Activated T-helper 1 cell treated with anti-CD3 and anti-CD28 coated beads, Interleukin-2, amount 50 U/mL, for 16 hours (primary cell): Measurements from ENCODE around the gene UNC45A.
"Not testable (repeated sequence)": the region's sequence is repeated elsewhere in the genome, so short reads cannot be mapped to it uniquely, and the experiment has no call there.

Experiments
- DNase-seq, 2 donors: peaks; one replicate each; pipeline ENCODE4 v3.0.0-alpha.2; 2020; ENCODE audit warnings: low read depth in 1 of 2, low spot score in 1 of 2

Gene UNC45A

DNA sequence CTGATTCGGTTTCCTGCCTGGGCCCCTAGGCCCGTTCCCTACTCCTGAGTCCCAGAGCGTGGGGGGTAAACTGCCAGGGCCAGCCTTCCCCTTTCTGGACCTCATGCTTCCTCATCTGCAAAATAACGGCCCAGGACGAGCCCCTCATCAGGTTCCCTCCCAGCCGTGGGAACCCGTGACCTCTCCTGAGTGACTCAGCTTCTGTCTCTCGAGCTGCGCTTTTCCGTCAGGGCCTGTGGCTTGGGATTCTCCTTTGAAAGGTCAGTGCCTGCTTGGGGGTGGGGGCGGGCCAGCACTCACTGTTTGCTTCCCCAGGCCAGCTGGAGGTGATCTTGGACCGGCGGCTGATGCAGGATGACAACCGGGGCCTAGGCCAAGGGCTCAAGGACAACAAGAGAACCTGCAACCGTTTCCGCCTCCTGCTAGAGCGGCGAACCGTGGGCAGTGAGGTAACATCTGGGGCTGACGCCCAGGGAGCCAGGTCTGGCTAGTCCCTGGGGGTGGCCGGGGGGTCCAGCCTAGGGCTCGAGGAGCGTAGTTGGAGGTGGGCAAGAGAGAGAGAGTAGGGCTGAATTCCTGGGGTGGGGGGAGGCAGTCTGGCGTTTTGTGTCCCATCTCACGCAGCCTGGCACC, 19.2 kb upstream of the UNC45A start:
- no peak for DNase-seq

DNA sequence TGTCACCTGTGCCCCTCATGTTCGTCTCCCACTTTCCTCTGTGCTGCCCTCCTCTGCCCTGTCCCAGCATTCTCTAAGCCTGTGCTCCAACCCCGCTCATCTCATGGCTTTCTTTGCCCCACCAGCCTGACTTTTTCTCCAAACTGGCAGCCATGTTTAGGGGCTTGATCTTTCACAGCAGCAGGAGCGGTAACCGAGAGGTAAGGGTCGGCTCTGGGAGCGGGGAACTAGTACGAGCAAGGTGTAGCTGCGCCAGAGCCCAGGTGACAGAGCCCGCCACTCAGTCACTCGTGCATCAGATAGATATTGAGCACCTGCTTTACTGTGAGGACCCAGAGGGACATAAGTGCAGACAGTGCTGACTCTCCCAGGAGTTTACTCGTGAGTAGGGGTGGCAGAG, 18.6 kb upstream of the UNC45A start:
- DNase-seq = no peak

DNA sequence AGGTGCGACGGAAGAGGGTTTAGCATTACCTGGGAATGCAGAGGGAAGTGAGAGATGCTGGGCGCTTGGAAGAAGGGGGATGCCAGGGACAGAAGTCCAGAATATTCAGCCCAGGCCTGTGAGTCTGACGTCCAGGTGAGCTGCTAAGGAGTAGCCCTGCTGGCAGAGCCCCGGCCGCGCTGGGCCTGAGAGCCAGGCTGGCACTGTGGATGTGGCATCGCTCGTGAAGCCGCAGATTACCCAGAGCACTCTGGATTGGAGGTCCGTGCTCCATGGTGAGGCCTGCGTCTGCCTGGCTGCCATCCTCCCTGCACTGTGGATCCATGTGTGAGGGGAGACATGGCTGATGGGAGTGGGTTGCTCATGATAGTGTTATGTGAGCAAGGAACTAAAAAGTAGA, 17.5 kb upstream of the UNC45A start:
- DNase-seq = no peak

DNA sequence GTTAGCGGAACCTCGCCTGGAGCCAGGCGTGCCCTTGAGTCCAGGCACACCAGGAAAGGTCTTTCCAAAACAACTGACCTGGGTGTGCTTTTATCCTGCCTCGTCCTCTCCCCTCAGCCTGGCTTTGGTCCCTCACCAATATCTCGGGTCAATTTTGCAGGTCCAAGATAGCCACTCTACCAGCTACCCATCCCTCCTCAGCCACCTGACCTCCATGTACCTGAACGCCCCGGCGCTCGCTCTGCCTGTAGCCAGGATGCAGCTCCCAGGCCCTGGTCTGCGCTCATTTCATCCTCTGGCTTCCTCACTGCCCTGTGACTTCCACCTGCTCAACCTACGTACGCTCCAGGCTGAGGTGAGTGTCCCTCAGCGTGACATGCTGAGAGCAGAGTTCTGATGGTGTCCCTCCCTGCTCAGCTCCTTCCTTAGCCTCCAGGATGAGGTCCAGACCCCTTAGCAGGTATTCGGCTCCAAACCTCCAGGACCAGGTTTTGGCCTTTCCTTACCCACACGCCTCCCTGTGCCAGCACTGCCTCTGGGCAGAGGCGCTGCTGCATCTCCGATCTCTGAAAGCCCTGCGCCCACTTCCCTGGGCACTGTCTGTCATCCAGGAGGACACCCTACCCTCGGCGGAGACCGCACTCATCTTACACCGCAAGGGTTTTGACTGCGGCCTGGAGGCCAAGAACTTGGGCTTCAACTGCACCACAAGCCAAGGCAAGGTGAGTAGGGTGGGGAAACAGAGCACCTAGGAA, 16.9 kb upstream of the UNC45A start:
- no peak for DNase-seq

DNA sequence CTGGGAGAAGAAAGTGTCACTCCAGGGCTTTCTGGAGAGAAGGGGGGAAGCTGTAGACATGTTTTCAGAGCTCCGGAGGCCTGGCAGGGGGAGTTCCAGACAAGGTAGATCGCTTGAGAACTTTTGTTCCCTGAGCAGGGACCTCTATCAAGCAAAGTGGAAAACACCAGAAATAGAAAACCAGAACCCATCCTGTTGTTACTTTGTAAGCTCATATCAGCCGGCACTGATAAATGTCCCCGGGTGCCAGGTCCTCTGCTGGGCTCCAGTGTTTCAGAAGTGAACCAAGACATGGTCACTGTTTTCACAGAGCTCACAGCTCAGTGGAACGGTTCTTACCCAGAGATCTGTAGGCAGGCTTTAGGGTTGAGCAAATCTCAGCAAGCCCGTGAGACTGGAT, 16.2 kb upstream of the UNC45A start:
- DNase-seq = no peak

DNA sequence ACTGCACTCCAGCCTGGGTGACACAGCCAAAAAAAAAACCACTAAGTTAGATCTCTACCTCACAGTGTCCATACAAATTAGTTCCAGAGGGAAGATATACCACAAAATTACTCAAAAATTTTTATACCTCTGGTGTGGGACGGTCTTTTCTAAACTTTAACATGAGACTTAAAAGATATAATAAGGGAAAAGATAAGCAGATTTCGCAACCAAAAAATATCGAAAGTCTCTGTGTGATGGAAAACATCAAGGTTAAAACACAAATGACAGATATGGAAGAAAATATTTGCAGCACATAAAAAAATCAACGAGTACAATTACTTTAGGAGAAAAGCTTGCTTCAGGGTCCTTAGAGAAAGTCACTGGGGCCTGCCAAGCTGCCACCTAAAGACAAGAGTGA, 13.2 kb upstream of the UNC45A start:
- DNase-seq = no peak

DNA sequence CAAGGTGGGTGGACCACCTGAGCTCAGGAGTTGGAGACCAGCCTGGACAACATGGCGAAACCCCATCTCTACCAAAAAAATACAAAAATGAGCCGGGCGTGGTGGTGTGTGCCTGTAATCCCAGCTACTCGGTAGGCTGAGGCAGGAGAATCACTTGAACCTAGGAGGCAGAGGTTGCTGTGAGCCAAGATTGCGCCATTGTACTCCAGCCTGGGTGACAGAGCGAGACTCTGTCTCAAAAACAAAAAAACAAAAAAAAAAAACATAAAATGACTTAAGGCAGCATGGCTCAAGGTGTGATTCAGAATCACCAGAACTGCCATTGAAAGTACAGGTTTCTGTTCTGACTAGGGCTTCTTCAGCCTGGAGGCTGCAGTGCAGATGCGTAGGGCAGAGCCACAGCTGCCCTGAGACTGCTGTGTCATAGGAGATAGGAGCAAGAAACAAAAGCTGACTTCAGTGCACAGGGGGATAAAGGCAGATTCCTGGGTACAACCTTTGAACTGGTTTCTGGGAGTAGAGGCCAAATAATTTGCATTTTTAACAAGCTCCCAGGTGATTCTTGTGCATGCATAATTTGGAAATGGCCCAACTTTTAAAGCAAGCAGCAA, 12.3 kb upstream of the UNC45A start:
- DNase-seq = not testable (repeated sequence)

DNA sequence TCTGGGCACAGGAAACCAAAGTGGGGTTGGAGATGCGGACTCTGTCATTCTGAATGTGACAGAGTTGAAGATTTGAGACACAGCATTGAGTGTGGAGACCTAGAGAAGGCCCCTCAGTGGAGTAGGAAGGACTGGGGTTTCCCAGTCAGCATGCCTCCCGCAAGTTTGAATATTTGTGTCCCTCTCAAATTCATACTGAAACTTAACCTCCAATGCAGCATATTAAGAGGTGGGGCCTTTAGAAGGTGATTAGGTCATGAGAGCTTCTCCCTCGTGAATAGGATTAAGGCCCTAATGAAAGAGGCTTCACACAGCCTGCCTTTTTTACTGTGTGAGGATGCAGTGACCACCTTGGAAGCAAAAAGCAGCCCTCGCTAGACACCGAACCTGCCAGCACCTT, 10.7 kb upstream of the UNC45A start:
- no peak for DNase-seq

DNA sequence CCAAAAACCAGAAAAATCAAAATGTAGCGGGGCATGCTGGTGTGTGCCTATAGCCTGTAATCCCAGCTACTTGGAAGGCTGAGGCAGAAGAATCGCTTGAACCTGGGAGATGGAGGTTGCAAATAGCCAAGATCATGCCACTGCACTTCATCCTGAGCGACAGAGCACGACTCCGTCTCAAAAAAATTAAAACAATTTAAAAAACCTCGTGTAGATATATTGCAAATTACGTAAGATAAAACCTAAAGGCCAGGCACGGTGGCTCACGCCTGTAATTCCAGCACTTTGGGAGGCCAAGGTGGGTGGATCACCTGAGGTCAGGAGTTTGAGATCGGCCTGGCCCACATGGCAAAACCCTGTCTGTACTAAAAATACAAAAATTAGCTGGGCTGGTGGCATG, 8.3 kb upstream of the UNC45A start:
- DNase-seq = not testable (repeated sequence)

DNA sequence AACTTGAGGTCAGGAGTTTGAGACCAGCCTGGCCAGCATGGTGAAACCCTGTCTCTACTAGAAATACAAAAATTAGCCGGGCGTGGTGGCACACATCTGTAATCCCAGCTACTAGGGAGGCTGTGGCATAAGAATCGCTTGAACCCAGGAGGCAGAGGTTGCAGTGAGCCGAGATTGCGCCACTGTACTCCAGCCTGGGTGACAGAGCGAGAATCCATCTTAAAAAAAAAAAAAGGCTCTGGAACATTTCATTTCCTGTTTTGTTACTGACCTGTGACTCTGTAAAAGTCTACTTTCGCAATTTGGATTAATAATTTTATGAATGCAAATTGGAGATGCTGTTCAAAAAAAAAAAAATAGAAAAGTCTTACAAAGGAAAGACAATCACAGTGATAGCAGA, 7.0 kb upstream of the UNC45A start:
- not testable (repeated sequence) for DNase-seq

DNA sequence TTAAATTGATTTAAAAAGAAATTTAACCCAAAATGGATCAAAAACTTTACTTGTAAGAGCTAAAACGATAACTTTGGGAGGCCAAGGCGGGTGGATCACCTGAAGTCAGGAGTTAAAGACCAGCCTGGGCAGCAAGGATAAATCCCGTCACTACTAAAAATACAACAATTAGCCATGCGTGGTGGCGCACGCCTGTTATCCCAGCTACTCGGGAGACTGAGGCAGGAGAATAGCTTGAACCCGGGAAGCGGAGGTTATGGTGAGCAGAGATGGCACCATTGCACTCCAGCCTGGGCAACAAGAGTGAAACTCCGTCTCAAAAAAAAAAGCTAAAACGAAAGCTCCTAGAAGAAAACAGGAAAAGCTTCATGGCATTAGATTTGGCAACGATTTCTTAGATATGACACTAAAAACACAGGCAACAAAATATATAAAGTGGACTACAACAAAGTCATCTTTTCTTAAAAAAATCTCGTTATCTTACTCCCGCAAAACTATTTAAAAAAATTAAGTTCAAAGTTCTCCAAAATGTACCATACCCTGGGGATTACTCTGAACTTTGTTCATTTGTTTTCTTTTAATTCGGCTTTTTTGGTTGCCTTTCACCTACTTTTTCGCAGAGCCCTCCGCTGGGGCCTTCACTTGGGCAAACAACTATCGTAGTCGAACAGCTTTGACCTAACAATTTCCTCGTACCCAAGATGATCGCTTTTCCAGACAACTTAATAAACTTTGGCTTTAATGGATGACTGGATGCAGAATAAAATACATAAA, 5.7 kb upstream of the UNC45A start:
- no peak for DNase-seq

DNA sequence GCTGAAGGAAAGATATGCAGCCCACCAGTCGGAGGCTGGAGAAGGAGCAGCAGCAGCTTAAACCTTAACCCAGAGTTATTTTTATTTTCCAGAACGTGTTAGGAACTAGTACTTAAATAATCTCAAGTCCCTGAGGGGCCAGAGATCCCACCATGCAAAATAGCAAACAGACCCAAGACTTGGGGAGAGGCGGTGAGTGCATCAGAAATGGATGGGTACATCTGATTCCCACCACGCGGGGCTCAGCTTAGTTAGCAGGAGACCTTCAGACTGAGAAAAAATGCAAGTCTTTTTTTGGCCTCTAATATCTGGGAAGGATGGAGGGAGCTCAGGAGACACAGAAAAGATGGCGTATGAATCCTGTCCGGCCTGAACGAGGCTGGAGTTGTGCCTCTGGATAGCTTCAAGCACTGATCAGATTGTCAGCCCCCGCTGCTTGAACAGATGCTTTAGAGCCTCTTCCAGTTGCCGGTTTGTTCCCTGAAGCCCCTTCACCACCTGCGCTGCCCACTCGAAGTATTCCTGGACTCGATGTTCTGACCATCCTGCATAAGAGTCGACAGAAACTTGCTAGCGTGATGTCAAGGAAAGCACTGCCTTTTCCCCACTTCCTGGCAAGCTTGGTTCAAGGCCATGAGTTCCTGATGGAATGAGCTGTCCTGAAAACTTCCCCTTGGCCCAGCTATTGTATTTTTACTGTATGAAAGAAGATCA, 4.1 kb upstream of the UNC45A start:
- DNase-seq = no peak

DNA sequence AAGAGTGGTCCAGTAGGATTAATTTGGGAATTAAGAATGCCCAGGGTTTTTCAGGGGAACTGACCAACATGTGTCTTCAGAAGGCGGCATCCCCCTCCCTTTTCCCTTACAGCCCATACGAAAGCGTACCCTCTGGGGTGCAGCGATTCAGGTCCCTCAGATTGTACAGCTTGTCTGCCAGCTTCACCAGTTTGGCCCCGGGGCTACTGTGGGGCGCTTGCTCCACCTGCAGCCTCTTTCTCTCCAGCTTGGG, 3.6 kb upstream of the UNC45A start:
- no peak for DNase-seq

DNA sequence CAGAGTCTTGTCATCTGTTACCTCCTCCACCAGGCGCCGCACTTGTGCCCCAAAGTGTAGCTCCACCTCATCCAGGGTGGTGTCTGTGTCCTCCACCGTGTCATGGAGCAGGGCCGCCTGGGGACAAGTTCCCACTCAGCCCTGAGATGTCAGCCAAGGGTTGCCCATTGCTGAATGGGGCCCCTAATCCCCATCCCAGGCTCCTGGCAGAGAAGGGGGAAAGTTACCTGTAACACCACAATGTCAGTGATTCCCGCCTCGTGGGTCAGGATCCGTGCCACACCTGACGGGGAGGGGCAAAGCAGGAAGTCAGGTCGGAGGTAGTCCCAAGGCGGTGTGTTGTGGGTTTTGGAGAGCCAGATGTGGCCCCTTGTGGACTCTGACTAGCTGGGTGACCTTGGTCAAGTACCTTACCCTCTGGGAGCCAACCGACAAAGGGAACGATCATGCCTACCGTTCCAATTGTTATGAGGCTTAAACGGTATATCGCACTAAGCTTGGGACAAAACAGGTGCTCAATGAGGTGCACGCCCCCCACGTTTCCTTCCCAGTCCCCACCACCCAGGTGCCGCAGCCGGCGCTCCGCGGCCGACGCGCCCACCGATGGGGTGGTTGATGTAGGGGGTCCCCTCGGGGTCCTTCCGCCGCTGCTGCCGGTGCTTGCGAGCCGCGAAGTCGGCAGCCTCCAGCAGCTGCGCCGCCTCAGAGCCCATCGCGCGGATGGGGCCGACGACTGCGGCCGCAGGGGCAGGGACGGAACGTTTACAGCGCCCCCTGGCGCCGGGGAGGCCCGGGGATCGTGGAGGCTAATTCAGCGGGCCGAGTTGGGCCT, 3.0 kb upstream of the UNC45A start, which contains the start of gene HDDC3:
Gene HDDC3 (minus strand): TSS at position 722 of the 832 bp plus-strand sequence. CDS start 9 bp downstream, at position 713.
- DNase-seq = peak; percentile 88 to 91

DNA sequence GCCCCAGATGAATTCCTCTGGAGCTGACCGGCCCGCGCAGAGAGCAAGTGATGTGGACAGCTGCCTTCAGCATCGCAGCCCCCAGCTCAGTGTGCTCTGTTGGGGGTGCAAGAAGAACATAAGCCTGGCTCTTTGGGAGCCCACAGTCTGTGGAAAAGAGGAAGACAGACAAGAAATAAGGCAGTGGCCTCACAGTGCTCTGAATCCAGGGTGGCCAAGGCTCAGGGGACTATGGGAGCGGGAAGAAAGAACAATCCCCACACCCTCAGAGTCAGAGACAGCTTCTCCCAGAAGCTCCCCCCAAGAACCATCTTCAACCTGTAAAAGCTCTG, 2.5 kb upstream of the UNC45A start:
- no peak for DNase-seq

DNA sequence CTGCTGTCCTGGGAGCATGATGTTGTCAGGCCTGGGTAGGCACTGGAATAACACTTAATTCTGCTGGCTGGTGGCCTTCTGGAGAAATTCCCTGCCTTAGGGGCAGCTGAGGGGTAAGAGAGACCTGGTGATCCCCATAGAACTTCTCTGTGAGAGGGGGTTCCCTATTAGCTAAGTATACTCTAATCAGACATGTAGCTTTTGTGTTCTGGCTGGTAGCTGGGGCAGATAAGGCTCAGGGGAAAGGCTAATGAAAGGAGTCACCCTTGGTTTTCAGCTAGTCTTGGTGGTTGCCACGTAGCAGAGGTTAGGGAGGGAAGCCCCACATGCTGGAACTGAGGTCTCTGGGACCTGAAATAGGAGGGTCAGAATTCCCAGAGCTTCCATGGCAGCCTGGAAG, 1.8 kb upstream of the UNC45A start:
- no peak for DNase-seq

DNA sequence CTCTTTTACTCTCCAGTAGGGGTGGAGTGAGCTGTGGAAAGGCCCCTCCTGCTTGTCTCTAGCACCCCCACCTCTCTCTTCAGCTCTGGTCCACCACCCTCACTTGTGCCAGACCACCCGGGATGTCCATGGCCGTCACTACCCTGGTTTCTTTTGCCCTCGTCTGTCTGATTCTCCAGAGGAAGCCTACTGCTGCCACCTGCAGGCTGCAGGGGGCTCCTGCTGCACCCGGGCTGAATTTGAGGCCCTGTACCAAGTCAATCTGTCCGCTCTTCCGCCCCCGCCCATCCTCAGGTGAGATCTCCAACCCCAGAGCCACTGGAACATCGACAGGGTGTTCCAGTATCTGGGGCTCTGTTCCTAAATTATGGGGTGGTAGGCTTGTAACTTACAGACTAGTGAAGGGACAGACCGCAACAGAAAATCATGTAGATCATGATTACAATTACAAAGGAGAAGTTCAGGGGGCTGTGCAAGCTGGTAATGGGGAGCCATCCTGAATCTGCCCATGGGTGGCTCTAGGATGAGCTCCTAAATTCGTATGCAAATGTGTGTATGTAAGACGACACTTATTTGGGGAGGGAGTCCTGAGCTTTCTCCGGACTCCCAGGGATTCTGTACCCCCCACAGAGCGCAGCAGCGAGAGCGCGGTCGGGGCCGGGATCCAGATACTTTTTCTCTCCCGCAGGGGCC, 683 bp upstream of the UNC45A start:
- peak; percentile 65 to 71 for DNase-seq

DNA sequence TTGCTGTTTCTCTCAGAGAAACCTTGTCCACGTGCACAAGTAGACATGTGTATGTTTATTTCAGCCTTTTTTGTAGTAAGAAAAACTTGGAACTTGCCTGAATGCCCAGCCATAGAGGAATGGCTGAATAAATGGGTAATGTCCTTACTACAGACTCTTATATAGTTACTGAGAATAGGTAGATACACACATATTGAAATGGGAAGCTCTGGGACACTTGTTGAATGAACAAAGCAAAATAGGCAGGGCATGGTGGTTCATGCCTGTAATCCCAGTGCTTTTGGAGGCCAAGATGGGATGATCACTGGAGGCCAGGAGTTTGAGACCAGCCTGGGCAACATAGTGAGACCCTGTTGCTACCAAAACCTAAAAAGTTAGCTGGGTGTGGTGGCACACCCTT, 1.7 kb downstream of the UNC45A start:
- no peak for DNase-seq

DNA sequence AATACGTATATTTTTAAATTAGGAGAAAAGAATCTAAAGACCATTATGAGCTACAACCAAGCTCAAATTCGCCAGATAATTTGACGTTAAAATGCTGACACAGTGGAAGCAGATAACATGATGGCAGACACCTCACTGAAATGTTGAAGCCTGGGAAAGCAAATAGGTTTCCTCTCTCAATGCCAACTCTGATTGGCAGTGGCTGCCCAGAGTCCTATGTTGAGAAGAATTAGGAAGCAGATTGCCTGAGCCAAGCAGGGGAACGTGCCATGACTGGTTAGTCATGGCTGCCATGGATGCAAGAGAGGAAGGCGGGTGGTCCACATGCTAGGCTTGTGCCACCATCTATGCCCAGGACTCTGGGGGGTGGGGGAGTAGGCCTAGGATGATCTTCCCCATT, 3.2 kb downstream of the UNC45A start:
- no peak for DNase-seq

DNA sequence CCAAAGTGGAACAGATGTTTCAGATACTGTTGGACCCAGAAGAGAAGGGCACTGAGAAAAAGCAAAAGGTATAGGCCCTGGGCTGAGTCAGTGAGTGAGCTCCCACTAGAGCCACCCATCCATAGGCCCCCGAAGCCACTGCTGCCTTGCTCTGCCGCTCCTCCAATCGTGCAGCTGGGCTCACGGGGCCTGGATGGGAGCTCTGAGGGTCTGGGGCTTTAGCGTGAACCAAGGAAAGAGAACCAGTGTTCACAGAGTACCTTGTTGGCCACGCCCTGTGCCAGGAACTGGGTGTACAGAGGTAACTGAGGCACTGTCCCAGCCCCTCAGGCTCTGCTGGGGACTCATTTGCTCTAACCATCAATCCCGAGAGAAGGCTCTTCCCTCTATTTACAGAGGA, 4.7 kb downstream of the UNC45A start:
- no peak for DNase-seq
